RWPE1 (cell line): ENCODE data around the gene COX19.

Source experiments
- CTCF ChIA-PET: fragments of 350-600 bp; sonication (Branson Sonifier 250); formaldehyde crosslinking; extraction: SDS; loops from one replicate; lab custom pipeline; 2021; lab: Yijun Ruan, JAX
- POLR2A ChIA-PET: fragments of 400-600 bp; formaldehyde crosslinking; extraction: SDS; loops from one replicate; lab custom pipeline; 2020; ENCODE audit warnings: antibody characterized with exemption; ENCODE audit not compliant: low non-redundant PET; lab: Yijun Ruan, JAX
- DNase-seq: peaks from one replicate; pipeline ENCODE4 v3.0.0; 2012; ENCODE audit warnings: low spot score
- H3K27ac ChIP-seq: fragments of 450-650 bp; 2 replicates; pipeline ENCODE4 v1.5.1; 2017
- CTCF ChIP-seq: fragments of 450-650 bp; conservative IDR thresholded peaks from 2 replicates; pipeline ENCODE4 v1.5.1; 2017; ENCODE audit warnings: low read depth, mild to moderate bottlenecking

COX19 gene

DNA sequence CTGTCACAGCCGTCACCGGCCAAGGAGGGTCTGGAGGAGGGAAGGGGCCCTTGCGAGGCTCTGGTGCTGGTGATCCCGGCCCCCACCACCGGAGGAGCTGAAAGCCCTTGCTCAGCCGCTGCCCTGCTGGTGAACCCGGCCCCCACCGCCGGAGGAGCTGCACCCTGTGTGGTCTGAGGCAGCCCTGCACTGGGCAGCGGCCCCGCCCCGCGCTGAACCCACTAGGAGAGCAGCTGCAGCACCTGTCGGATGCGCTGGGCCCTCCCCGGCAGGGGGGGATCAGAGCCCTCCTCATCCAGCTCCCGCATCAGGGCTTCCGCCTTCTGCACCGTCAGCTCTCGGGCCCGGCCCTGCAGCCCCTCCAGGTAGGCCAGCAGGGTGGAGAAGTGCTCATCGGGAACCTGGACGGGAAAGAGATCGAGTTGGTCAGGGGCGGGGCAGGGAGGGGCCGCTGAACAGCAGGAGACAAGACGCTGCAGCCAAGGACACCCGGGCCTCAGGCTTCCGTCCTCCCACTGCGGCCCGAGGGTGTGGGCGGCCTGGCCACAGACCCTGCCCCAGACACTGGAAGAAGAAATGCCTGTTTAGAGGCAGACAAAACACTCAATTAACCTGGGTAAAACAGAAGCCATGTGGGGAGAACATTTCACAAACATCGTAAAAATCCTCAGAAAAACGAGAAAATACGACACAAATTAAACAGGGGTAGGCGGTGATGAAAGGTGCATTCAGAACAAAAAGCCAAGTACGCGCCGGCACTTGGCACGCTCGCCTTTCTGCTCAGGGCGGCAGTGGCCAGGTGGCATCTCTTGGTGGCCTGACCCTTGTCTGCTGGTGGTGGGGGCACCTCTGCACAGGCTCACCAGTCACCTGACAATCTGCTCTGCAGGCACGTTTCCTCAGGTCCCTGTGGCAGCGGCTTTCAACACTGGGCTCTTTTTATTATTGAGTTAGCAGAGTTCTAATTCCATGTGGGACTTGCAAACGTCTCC lies 22.4 kb upstream of the COX19 start:
- H3K27ac ChIP-seq = peak overlapping the region; percentile 26; the same call in 1 of the 2 replicates
- POLR2A ChIA-PET = no interaction called here
- DNase-seq = no peak
- TF ChIP-seq CTCF = no peak
- CTCF ChIA-PET = interaction anchor here (0.5 to 1.8 kb wide), 8 partner anchors 15 to 435 kb away, joined by 3 to 8 read pairs (median 4); no protein-coding TSS in a partner anchor

- ChIA-PET POLR2A (interaction anchor here (0.5 to 0.6 kb wide), 2 partner anchors 25 to 163 kb away, joined by 3 to 6 read pairs; no protein-coding TSS in a partner anchor), CTCF (interaction anchor here (0.5 to 4.6 kb wide), 6 partner anchors 16 to 148 kb away, joined by 3 to 80 read pairs (median 4); no protein-coding TSS in a partner anchor)
- no peak for DNase-seq
- TF ChIP-seq CTCF = no peak
- H3K27ac ChIP-seq = peak overlapping the region; percentile 26; the same call in 1 of the 2 replicates
Observed at GRCh38 chr7:996079-996872, 20.9 kb upstream of the COX19 start.

DNA sequence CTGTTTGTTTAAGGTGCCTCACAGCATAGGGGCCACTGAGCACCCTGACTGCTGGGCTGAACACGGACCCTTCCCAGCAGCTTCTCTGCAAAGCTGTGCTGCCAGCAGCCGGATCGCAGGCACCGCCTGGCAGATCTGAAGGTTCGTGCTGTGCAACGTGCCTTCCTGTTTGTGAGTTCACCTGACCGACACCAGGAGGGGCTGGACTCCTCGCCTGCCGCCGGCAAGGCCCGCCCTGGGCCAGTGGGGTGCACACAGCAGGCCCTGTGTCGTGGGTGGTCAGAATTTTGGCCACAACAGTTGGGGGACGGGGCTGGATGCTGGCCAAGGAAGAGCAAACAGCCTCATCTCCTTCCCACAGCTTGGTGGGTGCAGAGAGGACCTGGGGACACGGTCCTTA lies 20.2 kb upstream of the COX19 start:
- H3K27ac ChIP-seq = peak overlapping the region; percentile 26; the same call in 1 of the 2 replicates
- POLR2A ChIA-PET = interaction anchor here (0.5 to 0.6 kb wide), 2 partner anchors 26 to 162 kb away, joined by 3 to 6 read pairs; no protein-coding TSS in a partner anchor
- no peak for DNase-seq
- CTCF ChIA-PET = interaction anchor here (0.5 to 4.6 kb wide), 5 partner anchors 10 to 148 kb away, joined by 3 to 80 read pairs (median 5); no protein-coding TSS in a partner anchor
- no peak for TF ChIP-seq CTCF

- ChIA-PET POLR2A (no interaction called here), CTCF (interaction anchor here (0.7 to 4.6 kb wide), 7 partner anchors 10 to 192 kb away, joined by 3 to 80 read pairs (median 5); no protein-coding TSS in a partner anchor)
- TF ChIP-seq CTCF = no peak
- H3K27ac ChIP-seq = peak overlapping the region; percentile 26; the same call in 1 of the 2 replicates
- no peak for DNase-seq
Observed at GRCh38 chr7:994592-995308, 19.4 kb upstream of the COX19 start.

DNA sequence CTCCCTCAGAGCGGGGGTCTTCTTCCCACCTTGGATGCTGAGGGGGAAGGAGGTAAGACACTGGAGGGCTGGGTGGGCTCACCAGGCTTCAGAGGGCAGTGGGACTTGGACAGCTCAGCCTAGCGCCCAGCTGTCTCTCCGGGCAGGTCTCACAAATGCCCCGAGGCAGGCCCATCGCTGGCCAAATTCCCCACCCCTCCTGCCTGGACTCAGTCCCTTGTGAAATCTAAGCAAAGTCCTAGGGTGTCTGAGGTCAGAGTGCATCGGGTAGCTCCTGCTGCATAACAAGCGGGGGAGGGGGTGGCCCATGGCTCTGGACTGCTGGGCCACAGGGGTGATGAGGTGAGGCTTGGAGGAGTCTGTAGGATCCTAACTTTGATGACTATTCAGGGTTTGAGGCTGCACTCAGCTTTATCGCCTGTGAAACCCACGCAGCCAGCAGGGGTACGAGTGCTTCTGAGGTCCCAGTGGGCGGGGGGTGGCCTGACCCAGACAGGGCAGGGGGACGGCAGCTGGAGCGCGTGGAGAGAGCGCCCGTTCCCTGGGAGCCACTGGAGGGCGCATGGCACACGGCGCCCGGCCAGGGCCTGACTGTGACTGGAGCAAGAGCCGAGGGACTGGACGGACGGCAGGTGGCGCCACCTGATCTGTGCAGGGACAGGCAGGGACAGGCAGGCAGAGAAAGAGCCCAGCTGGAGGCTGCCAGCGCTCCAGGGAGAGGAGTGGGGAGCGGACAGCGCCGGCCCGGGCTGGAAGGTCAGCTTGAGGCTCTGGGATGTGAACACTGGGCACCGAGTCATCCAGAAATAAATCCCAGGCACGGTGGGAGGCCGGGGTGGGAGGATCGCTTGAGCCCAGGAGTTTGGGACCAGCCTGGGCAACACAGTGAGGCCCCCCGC lies 17.6 kb upstream of the COX19 start:
- peak overlapping the region; percentile 31; the same call in 1 of the 2 replicates for H3K27ac ChIP-seq
- POLR2A ChIA-PET = interaction anchor here (0.6 kb wide), 1 partner anchor 65 kb away, joined by 3 read pairs; no protein-coding TSS in a partner anchor

More for the DNA sequence above, 17.6 kb upstream of the COX19 start:
- peak; percentile 100 for TF ChIP-seq CTCF
- CTCF ChIA-PET = interaction anchor here (0.6 to 4.6 kb wide), 65 partner anchors 8 to 433 kb away, joined by 3 to 80 read pairs (median 5); partner anchors contain the start of genes COX19, CYP2W1, GPR146 and ZFAND2A
- DNase-seq = peak; percentile 85
